DMS153 (cell line): ENCODE results near the gene ST7.
"Not testable (repeated sequence)": the region's sequence is repeated elsewhere in the genome, so short reads cannot be mapped to it uniquely, and the experiment has no call there.

Experiments used
- DNase-seq: peaks from one replicate; lab custom pipeline; 2025; lab: John Stamatoyannopoulos, UW

Gene ST7

DNA sequence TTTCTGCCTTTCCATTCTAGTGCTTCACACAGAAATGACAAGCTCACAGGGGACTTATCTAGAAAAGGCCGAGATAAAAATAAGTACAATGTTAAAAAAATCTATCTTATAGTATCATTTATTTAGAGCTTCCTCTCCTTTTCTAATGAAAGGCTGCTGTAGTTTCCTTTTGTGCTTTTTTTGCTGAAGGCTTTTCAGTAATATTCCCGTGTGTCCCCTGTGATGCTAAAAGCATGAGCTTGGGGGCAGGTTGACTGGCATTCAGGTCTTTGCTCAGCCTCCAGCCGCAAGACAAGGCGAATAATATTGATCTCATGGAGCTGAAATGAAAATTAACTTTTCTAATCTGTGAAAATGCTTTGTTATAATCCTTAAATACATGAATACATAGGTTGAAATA is 143.0 kb downstream of the ST7 start:
- no peak for DNase-seq

DNA sequence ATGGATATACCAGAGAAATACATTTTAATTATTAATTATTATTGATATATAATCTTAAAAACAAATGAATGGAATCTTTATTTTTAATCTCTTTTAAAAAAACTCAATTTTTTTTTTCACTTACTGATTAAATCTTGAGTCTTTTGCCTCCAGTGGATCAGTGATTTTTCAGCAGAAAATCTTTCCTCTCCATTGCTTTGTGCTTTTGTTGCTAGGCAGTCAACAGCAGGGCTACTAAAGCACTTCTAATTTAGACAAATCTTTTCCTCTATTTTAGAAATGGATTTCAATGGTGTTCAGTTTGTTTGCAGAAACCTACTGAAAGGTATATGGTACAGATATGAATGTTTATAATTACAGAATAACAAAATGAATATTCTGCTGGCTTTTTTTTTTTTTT is 143.6 kb downstream of the ST7 start:
- no peak for DNase-seq

- DNase-seq: peak; percentile 67
Measured at GRCh38 chr7:117097860-117098259, 144.6 kb downstream of the ST7 start.

DNA sequence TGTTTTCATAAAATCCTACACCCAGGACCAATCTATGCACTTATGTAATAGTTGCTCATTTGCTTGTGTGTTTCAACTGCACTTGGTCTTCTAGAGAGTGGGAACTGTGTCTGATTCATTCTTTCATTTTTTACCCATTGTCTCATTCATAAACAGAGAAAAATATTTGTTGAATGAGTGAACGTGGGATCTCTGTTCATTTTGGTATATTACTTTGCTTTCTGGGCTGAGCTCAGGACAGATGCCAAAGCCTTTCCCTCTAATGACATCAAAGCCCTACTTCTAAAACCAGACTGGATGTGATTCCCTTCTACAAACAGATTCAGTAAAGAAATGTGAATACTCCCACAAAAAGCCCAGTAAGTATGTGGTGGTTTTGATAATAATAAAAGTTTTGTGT is 145.2 kb downstream of the ST7 start:
- DNase-seq: no peak

- DNase-seq: no peak
Measured at GRCh38 chr7:117101026-117101425, 147.7 kb downstream of the ST7 start.

GRCh38 chr7:117110480-117111315 is 157.4 kb downstream of the ST7 start:
- DNase-seq: peak; percentile 37

- no peak for DNase-seq
Measured at GRCh38 chr7:117111535-117111934, 158.2 kb downstream of the ST7 start.

DNA sequence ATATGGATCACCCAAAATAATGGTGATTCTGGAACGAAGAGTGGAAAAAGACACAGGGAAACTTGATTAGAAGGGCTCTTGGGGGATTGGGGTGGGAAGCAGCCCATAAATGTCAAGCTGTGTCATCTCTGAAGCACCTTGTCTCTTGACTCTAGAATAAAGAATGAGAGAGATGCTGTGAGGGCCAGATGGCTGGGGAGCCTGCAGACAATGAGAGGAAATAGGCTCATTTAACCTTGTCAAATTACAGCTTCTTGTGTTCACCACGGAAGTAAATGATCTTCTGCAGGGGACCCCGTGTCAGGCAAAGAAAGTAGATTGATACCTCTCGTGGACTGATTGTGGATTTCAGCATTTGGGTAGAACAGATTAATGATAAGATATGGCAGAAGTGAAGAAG is 159.3 kb downstream of the ST7 start:
- DNase-seq: no peak

GRCh38 chr7:117113871-117114270 is 160.6 kb downstream of the ST7 start:
- no peak for DNase-seq

DNA sequence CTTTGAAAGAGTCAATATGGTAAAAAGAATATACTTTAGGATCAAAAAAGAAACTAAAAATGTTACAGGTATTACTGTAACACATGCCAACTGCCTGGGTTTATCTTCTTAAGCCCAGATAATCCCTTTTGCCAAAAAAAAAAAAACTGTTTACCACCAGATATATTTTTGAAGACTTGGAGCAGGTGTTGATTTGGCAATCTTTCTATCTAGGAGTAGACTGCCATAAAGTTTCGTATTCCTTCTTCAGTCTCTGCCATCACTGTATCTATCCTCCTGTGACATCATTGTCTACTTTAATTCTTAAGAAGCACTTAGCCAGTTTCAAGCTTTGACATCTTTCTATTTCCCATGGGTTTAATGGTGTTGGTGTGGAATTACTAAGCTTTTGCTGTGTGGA is 161.0 kb downstream of the ST7 start:
- no peak for DNase-seq

DNA sequence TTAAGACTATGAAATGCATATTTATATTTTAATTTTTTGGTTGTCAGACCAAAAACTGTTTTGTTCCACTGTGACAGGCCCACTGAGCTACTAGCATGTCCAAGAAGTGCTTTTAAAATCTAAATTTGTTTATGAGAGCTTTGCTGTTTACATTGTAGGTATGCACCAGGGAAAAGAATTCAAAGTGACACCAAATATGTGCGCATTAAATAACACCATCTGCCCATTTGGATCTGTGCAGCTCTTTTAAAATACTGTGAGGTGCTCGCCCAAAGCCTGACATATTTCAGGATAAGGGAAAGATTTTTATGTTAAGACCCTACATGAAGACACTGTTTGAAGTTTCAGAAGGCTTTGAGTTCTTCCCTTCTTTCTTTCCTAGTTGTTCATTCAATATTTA is 162.9 kb downstream of the ST7 start:
- DNase-seq: no peak

GRCh38 chr7:117117172-117117571 is 163.9 kb downstream of the ST7 start:
- DNase-seq: no peak

DNA sequence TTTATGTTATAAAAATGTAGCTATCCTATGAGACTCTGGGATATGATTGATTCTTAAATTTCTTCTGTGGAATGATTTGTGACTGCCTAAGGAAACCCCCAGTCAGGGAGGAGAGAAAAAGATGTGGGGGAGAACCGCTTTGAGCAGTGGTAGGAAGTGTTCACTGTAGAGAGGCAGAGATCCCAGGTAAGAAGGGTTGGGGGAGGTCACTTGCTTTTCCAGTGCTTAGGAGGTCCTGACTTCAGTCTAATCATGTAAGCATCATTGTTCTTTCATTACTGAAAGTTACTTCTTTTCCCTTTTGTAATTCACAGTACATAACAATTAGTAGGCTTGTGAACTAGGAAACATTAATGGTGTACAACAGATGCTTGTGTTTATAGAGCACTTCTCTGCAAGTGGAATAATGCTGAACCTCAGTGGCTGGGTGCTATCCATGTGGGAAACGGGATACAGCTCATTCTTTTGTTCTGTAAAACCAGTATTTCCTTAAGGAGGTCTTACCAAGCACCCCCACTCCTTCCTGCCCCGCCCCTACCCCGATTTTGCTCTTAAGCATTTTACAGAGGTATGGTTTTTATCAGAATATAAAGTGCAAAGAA is 165.4 kb downstream of the ST7 start:
- peak; percentile 47 for DNase-seq

DNA sequence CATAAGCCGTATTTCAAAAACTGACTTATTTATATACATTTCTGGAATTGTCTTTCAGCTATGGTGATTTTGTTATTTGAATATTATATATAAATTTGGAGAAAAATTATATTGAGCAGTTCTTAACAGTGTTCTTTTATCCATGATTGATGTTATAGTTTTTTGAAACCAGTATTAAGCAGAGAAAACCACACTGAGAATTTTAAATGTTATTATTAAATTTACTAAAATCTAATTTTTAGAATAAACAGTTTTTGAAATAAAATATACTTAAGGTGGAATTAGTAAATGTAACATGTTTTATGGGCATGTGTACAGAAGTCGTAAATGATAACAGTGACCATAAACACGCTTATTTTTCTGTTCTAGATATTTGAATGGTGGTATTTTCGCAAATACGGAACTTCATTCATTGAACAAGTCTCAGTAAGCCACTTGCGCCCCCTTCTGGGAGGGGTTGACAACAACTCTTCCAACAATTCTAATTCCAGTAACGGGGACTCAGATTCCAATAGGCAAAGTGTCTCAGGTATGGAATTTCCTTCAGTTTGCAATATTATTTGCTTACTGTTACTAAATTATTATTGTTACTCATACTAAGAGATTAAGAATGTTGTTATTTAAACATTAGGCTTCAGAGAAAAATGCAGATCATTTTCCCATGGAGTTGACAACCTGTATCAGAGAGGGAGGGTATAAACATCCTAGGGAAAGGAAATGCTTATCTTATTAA is 166.1 kb downstream of the ST7 start:
- peak; percentile 66 for DNase-seq

GRCh38 chr7:117120321-117120720 is 167.0 kb downstream of the ST7 start:
- DNase-seq: not testable (repeated sequence)

DNA sequence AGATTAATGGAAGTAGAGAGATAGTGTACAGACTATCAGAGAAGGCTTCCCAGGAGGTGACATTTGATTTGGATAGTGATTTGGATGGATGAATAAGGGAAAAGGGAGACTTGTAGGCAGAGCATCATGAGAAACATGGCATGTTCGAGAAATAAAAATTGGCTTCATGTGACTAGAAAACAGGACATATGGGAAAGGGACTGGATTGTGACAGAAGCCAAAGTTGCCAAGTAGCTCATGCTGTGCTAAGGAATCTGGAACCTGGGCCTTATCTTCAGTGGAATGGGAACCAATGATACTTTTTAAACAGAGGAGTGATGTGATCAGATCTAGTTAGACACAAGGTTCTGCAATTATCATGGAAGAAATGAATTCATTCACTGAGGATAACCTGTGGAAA is 168.7 kb downstream of the ST7 start:
- DNase-seq: not testable (repeated sequence)

DNA sequence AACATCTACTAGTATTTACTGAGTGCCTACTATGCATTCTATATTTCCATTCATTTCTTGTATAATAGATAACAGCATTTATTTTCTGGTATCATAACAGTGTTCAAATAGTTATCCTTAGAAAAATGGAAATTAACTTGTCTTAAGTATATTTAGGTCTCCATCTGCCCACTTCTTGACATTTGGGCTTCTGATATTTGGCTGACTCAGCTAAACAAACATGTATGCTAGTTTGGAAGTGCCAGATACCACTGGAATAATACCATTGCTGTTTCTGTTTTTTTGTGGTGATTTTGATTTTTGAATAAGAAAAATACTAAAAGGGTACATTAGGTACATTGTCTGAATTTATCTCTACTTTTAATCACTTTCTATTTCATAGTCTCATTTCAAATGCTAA is 169.2 kb downstream of the ST7 start:
- DNase-seq: no peak

DNA sequence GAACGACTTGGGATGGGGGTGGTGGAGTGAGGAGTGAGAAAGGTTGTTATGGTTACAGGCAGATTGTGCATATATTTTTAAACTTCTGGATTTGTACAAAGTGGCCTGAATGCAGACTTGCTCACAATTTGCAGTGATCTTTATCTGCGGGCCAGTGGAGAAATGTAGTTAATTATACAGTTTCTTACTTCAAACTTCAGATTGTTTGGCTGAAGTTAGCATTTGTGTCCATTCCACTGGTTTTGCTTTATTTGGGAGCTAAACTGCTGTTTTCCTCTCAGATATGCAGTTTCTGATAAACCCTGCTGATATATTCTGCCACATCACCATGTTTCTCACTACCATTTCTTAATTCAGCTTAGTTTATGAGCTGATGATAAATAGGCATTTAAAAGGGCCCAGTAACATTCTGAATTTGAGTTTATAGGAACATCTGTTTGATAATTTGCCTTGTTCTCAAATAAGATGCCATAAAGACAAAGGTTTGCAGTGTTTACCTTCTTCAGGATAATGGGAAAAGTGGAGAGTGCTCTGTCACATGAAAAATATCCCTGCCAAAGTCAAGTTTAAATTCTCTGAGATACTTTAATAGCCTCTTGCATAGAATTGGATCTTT is 170.1 kb downstream of the ST7 start:
- no peak for DNase-seq

GRCh38 chr7:117124591-117125220 is 171.4 kb downstream of the ST7 start:
- DNase-seq: peak; percentile 91

DNA sequence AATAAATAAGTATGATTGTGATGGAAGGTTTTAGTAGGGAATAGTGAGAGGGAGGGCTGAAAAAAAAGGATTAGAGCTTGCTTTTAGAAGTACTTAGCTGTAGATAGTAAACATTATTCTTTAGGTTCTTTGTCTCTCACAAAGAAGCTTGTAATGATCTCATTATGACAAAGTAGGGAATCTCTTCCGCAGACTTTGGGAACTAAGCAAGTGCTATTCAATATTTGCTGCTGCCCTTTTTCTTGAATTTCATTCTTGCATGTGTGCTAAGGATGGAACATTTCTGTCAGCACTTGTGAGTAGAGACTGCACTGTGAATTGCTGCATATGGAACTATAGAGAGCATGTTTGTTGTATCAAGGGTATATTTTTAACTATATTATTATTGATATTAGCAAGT is 173.4 kb downstream of the ST7 start:
- no peak for DNase-seq

- peak; percentile 32 for DNase-seq
Measured at GRCh38 chr7:117127585-117128168, 174.4 kb downstream of the ST7 start.

GRCh38 chr7:117129521-117129955 is 176.2 kb downstream of the ST7 start:
- DNase-seq: no peak
